GM18870 (cell line): ENCODE data around the gene SPP1.
"Not testable (repeated sequence)": the region's sequence is repeated elsewhere in the genome, so short reads cannot be mapped to it uniquely, and the experiment has no call there.

Experiments
- ATAC-seq: cut with Tn5 transposase; IDR thresholded peaks from one replicate; pipeline ENCODE4 v1.9.1; 2021; ENCODE audit warnings: moderate library complexity; ENCODE audit not compliant: unreplicated experiment

Gene SPP1

DNA sequence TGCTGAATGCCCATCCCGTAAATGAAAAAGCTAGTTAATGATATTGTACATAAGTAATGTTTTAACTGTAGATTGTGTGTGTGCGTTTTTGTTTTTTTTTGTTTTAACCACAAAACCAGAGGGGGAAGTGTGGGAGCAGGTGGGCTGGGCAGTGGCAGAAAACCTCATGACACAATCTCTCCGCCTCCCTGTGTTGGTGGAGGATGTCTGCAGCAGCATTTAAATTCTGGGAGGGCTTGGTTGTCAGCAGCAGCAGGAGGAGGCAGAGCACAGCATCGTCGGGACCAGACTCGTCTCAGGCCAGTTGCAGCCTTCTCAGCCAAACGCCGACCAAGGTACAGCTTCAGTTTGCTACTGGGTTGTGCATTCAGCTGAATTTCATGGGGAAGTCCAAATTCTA lies at the start of gene SPP1:
TSS of gene SPP1 (plus strand) at position 249 of the 400 bp plus-strand sequence. CDS start 1,182 bp downstream, outside the sequence.
- ATAC-seq, result peak; percentile 62

- ATAC-seq, result no peak
Observed at GRCh38 chr4:87926554-87927098, 48.9 kb upstream of the SPP1 start.

GRCh38 chr4:87930629-87931028 lies 44.9 kb upstream of the SPP1 start:
- no peak for ATAC-seq

GRCh38 chr4:87931932-87932331 lies 43.6 kb upstream of the SPP1 start:
- ATAC-seq, result no peak

DNA sequence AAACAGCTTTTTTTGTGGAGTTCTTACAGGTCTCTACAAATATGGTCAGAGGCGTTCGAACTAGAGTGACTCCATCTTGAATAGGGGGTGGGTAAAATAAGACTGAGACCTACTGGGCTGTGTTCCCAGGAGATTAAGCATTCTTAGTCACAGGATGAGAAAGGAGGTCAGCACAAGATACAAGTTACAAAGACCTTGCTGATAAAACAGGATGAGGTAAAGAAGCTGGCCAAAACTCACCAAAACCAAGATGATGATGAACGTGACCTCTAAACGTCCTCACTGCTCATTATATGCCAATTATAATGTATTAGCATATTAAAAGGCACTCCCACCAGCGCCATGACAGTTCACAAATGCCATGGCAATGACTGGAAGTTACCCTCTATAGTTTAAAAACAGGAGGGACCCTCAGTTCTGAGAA lies 42.8 kb upstream of the SPP1 start:
- no peak for ATAC-seq

- no peak for ATAC-seq
Observed at GRCh38 chr4:87933337-87933736, 42.2 kb upstream of the SPP1 start.

- no peak for ATAC-seq
Observed at GRCh38 chr4:87934157-87934704, 41.3 kb upstream of the SPP1 start.

DNA sequence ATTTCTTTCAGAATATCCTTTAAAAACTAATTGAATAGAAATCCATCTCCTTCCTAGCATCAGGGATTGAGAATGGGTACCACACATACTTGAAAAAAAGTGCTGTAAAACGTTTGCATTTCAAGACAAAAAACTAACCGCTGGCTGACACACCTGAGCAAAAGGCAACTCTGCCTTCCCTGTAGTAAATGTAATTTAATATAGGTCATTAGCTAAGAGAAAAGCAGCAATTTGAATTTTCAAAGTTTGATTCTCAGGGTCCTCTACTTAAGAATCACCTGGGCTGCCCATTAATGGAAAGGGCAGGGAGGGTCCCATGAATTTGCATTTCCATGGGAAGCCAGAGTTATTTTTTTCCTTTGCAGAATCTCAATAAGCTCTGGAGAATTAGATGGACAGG lies 40.5 kb upstream of the SPP1 start:
- ATAC-seq, result no peak

GRCh38 chr4:87935954-87936353 lies 39.6 kb upstream of the SPP1 start:
- ATAC-seq, result not testable (repeated sequence)

- no peak for ATAC-seq
Observed at GRCh38 chr4:87937523-87937922, 38.0 kb upstream of the SPP1 start.

DNA sequence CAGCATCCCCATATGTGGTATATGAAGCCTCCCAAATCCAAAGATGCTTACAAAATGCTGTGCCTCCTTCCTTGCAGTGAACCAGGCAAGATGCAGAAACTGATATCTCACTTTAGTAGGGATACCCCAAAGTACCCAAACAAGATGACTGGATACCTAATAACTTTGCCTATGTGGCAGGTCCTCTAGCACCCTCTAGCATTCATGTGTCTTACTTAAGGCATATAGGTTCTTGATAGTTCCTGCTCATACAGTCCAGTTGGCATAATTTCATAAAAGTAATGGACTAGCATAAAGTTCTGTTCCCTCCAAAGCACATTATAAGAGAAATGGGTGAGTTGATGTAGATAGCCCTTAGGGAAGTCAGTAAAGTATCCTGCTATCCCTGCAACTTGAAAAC lies 36.8 kb upstream of the SPP1 start:
- no peak for ATAC-seq

GRCh38 chr4:87939978-87940690 lies 35.4 kb upstream of the SPP1 start:
- ATAC-seq, result no peak

- ATAC-seq, result not testable (repeated sequence)
Observed at GRCh38 chr4:87940809-87941208, 34.7 kb upstream of the SPP1 start.

DNA sequence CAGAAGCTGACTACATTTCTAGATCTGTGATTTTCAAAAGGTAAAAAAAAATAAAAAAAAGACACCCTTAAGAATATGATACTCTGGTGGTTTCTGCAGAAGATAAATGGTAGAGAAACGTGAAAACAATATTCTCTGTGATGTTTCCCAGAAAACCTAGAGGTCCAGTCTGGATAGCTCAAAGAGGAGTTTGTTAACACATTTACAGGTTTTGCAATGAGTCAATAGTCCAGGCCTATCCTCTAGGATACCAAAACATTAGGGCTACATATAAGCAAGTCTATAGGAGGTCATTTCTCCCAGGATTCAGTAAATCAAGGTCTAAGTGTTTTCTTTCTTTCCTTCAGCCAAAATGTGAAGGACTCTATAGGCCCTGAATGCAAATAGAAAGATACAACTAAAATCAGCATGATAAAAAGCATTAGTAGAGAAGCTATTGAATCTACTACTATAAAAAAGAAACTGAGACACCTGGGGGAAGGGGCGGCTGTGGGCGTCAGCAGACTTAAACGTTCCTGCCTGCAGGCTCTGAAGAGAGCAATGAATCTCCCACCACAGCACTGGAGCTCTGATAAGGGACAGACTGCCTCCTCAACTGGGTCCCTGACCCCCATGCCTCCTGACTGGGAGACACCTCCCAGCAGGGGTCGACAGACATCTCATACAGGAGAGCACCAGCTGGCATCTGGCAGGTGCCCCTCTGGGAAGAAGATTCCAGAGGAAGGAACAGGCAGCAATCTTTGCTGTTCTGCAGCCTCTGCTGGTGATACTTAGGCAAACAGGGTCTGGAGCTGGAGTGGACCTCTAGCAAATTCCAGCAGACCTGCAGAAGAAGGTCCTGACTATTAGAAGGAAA lies 33.7 kb upstream of the SPP1 start:
- ATAC-seq, result no peak

DNA sequence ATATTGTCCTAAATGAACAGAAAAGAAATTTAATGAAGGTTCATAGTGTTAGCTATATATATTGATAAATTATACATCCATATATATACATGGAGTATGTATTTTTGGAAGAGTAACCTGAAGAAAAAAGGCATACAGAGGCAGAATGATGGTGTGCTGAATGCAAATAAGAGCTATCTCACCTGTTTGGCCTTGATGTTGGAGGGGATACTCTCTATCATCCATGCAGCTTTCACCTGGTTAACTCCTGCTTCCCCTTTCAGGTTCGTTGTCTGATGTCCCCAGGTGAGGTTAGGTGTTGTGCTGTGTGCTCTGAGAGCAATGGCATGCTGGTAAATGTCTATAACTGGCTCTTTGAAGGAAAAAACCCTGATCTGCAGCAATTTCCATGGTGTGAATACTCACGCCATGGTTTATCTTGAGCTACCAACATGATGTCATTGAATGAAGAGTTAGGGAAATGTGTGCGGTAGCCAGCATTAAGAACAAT lies 31.8 kb upstream of the SPP1 start:
- ATAC-seq, result no peak

DNA sequence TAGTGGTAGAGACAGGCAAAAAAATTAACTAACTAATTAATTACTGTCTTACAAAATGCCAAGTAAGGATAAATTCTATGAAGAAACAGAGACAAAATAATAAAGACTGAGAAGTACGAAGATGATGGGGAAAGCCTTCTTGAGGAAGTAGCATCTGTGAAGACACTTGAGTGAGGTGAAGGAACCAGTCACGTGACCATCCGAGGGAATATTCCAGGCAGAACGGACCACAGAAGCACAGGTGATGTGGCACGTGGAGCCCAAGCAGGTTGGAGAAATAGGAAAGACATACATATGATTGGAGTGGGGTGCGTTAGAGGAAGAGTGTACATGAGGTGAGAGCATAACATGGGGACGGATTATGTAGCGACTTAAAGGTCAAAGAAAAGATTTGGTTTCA lies 30.5 kb upstream of the SPP1 start:
- ATAC-seq, result no peak

DNA sequence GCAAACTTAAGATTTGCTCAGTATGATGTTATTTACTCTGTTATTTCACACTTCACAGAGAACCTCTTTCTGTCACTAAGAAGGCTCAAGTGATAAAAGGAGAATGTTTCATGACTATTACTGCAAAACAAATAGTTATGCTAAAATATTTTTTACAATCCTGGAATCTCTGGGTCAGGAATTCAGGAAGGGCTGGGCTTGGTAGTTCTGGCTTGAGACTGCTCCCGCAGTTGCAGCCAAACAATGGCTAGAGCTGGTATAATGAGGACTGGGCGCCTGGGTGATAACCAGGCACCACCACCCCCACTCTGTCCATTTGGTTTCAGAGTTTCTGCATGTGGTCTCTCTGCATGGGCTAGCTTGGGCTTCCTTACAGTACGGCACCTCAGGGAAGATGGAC lies 28.7 kb upstream of the SPP1 start:
- ATAC-seq, result no peak

DNA sequence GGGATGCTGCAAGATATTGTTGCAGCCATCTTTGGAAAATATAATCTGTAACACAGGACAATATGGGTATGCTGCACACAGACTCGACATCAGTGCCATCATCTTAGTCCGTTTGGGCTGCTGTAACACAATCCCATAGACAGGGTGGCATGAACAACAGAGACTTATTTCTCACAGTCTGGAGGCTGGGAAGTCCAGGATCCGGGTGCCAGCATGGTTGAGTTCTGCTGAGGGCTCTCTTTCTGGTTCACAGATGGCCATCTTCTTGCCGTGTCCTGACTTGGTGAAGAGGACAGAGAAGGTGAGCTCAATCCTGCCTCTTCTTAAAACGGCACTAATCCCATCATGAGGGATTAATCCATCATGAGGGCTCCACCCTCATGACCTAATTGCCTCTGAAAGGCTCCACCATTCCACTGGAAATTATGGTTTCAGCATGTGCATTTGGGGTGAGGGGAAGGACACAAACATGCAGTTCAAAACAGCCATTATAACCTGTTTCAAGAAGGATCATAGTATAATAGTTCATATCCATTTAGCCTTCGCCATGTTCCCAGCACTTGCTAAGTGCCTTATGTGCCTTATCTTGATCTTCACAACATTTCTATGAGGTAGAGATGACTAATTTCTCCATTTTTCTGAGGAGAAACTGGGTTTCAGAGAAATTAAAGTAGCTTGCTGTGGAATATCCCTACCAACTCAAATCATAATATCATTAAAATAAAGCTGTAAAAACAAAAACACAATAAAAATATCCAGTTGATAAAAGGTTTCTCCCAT lies 27.9 kb upstream of the SPP1 start:
- no peak for ATAC-seq

DNA sequence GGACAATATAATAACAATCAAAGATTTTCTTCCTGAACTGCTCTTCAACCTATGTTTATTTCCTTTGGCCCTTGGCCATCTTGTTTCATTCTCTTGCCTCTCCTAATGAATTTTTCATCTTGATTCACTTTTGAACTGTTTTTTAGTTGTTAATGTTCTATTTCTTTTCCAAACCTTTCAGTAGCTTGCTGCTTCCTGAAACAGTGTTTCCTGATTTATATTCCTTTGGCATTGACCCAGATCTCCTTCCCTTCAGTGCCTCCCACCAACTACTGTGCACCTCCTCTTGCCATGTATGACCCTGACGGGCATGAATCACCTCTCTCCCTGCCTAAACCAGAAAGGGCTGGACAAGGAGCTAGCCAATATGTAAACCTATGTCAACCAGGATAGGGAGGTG lies 25.6 kb upstream of the SPP1 start:
- no peak for ATAC-seq

DNA sequence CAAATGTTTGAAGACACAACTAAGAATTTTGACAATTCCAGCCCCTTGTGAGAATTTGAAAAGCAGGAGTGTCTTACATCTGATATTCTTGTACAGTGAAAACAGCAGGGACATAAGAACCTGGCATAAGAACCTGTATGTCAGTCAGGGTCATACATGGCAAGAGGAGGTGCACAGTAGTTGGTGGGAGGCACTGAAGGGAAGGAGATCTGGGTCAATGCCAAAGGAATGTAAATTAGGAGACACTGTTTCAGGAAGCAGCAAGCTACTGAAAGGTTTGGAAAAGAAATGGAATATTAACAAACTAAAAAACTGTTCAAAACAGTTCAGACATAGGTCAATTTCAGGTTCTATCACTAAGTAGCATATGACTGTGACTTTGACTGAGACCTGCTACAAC lies 25.0 kb upstream of the SPP1 start:
- no peak for ATAC-seq
